ENCODE measurements around the gene KLHL24.
"Not testable (repeated sequence)": the region's sequence is repeated elsewhere in the genome, so short reads cannot be mapped to it uniquely, and the experiment has no call there.

DNA sequence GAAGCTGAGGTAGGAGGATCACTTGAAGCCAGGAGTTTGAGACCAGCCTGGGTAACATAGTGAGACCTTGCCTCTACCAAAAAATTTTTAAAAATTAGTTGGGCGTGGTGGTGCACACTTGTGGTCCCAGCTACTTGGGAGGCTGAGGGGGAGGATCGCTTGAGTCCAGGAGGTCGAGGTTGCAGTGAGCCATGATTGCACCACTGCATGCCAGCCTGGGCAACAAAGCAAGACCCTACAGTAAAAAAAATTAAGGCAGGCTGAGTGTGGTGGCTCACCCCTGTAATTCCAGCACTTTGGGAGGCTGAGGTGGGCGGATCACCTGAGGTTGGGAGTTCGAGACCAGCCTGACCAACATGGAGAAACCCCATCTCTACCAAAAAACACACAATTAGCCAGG lies 54.2 kb downstream of the KLHL24 start:
- not testable (repeated sequence) for TF ChIP-seq POLR2A (IDR thresholded peaks at IDR 0.05; ENCODE audit: low read length); GATA1 (IDR thresholded peaks at IDR 0.05; ENCODE audit: low read depth, low read length)
